HepG2 (cell line): Measurements from ENCODE around the gene OR10AD1. TPM values are rescaled to one million over a fixed set of nuclear protein-coding genes. Genes with fewer than 3 reads are reported as not detected.

Experiments used
- ATAC-seq: fragments of 200-7000 bp; cut with Tn5 transposase; 3 replicates; pipeline ENCODE4 v1.9.1; 2020; ENCODE audit warnings: mild to moderate bottlenecking, moderate library complexity
- BruUV-seq: library from RNA; stranded (reverse); fragments of 400-500 nt; replicated peaks from 2 replicates; lab custom pipeline; 2021; lab: Mats Ljungman, UMichigan
- CTCF ChIA-PET: fragments of 300-600 bp; formaldehyde crosslinking; extraction: SDS; loops from one replicate; lab custom pipeline; 2021; ENCODE audit warnings: low total read pairs, inconsistent platforms, low intra/inter-chr PET ratio; lab: Yijun Ruan, JAX
- POLR2A ChIA-PET: fragments of 350-600 bp; sonication (Branson Sonifier 250); formaldehyde crosslinking; loops from one replicate; lab custom pipeline; 2020; ENCODE audit warnings: antibody characterized with exemption, inconsistent platforms; lab: Yijun Ruan, JAX
- DNase-seq: peaks from one replicate; pipeline ENCODE4 v3.0.0-alpha.2; 2015; ENCODE audit warnings: low spot score
- FAIRE-seq: peaks from 3 replicates; lab custom pipeline; 2011; peaks lifted over from hg19 to GRCh38; lab: Jason Lieb, UNC
- H2AFZ ChIP-seq: one replicate; pipeline ENCODE4 v1.6.1; 2011; ENCODE audit warnings: low read length, inconsistent platforms
- H3K27ac ChIP-seq: fragments of 300-600 bp; 3 replicates; pipeline ENCODE4 v1.8.0; 2011; ENCODE audit warnings: mixed run types, mild to moderate bottlenecking, mixed read lengths, low read length, inconsistent platforms; ENCODE audit not compliant: insufficient read depth; ENCODE audit errors: extremely low read length
- H3K27me3 ChIP-seq, 2 experiments: fragments of 200-600 bp in 1 of 2; 2 replicates in 1 of 2; 3 replicates in 1 of 2; pipeline versions ENCODE4 v1.6.0 to v1.8.0; 2011; ENCODE audit warnings: low read length in 2 of 2, mild to moderate bottlenecking in 2 of 2, moderate library complexity in 2 of 2, inconsistent platforms in 1 of 2; ENCODE audit not compliant: insufficient read depth in 2 of 2, control insufficient read depth in 1 of 2
- H3K36me3 ChIP-seq, 2 experiments: fragments of 200-600 bp in 1 of 2; replicated peaks in 1 of 2; 2 replicates in 1 of 2; 3 replicates in 1 of 2; pipeline versions ENCODE4 v1.5.1 to v1.8.0; 2011; ENCODE audit warnings: low read length in 2 of 2, inconsistent platforms in 1 of 2; ENCODE audit not compliant: insufficient read depth in 2 of 2, control insufficient read depth in 1 of 2
- H3K4me1 ChIP-seq: 2 replicates; pipeline ENCODE4 v1.5.1; 2012; ENCODE audit warnings: low read length, inconsistent platforms; ENCODE audit not compliant: insufficient read depth
- H3K4me2 ChIP-seq: 2 replicates; pipeline ENCODE4 v1.6.0; 2011; ENCODE audit warnings: low read depth, low read length, inconsistent platforms
- H3K4me3 ChIP-seq, 3 experiments: fragments of 200-600 bp in 1 of 3; sonication (generic), shearing (Covaris generic) in 1 of 3; replicated peaks in 1 of 3; 2 replicates each; pipeline ENCODE4 v1.5.1; 2011 to 2016; ENCODE audit warnings: low read length in 3 of 3, inconsistent platforms in 2 of 3, low read depth in 2 of 3, mild to moderate bottlenecking in 2 of 3, control low read depth in 1 of 3, mixed read lengths in 1 of 3; ENCODE audit not compliant: insufficient read depth in 1 of 3
- H3K79me2 ChIP-seq: one replicate; pipeline ENCODE4 v1.6.1; 2011; ENCODE audit warnings: low read length, inconsistent platforms; ENCODE audit not compliant: insufficient read depth
- H3K9ac ChIP-seq: 2 replicates; pipeline ENCODE4 v1.6.0; 2011; ENCODE audit warnings: mild to moderate bottlenecking, low read depth, low read length, inconsistent platforms; ENCODE audit not compliant: insufficient read depth
- H3K9me3 ChIP-seq: 2 replicates; pipeline ENCODE4 v1.5.1; 2012; ENCODE audit warnings: mild to moderate bottlenecking, low read length
- H4K20me1 ChIP-seq: 2 replicates; pipeline ENCODE4 v1.6.0; 2011; ENCODE audit warnings: inconsistent platforms, mild to moderate bottlenecking, low read length, moderate library complexity; ENCODE audit not compliant: insufficient read depth
- CCDC6 ChIP-seq: sonication (generic); formaldehyde crosslinking; IDR thresholded peaks from 2 replicates; pipeline ENCODE4 v1.8.1; 2022; ENCODE audit warnings: mild to moderate bottlenecking, missing genetic modification reagents, moderate library complexity
- HBP1 ChIP-seq: IDR thresholded peaks from 2 replicates; pipeline ENCODE4 v1.6.1; 2016; ENCODE audit warnings: low read depth, control low read depth
- NFYB ChIP-seq: sonication (generic); formaldehyde crosslinking; IDR thresholded peaks from 2 replicates; pipeline ENCODE4 v1.4.0; 2020; ENCODE audit warnings: missing genetic modification reagents
- PRPF4 ChIP-seq: fragments of 200-400 bp; formaldehyde crosslinking; IDR thresholded peaks from 2 replicates; pipeline ENCODE4 v1.6.1; 2016; ENCODE audit warnings: low read length, low read depth; ENCODE audit not compliant: poor library complexity, severe bottlenecking
- SOX5 ChIP-seq: IDR thresholded peaks from 2 replicates; pipeline ENCODE4 v1.6.1; 2016; ENCODE audit warnings: borderline replicate concordance
- TAF15 ChIP-seq: fragments of 200-400 bp; formaldehyde crosslinking; IDR thresholded peaks from one replicate; pipeline ENCODE4 v1.6.1; 2018; ENCODE audit warnings: mild to moderate bottlenecking, low read depth, low read length; ENCODE audit not compliant: poor library complexity, severe bottlenecking
- ZNF740 ChIP-seq: sonication (generic); formaldehyde crosslinking; IDR thresholded peaks from 2 replicates; pipeline ENCODE4 v1.4.0; 2020; ENCODE audit warnings: missing genetic modification reagents
- ZNF749 ChIP-seq: sonication (generic); formaldehyde crosslinking; IDR thresholded peaks from 2 replicates; pipeline ENCODE4 v1.8.0; 2022; ENCODE audit warnings: mild to moderate bottlenecking, missing genetic modification reagents, moderate library complexity, borderline replicate concordance
- WGBS: methylation state at CpG from one replicate; pipeline ENCODE4 v1.1.6; 2017; ENCODE audit warnings: low lambda C conversion rate; 5-methylcytosine and 5-hydroxymethylcytosine counted together
- in situ Hi-C: cut with HindIII; loops from 2 replicates; pipeline ENCODE4 v1.10.0; 2017; ENCODE audit warnings: low pct_unique_long_range_greater_than_20kb; ENCODE audit not compliant: extremely low pct_ligation_motif_present
- intact Hi-C: fragments of 100-400 bp; cut with micrococcal nuclease; formaldehyde crosslinking; loops from one replicate; pipeline ENCODE4 v1.10.0; 2022; ENCODE audit not compliant: unreplicated experiment
- polyA plus RNA-seq, 8 experiments: library from polyadenylated mRNA; depleted of rRNA in 3 of 8; stranded (reverse) in 7 of 8; unstranded in 1 of 8; fragments of >200 nt; fragmentation: Illumina TruSeq in 4 of 8; extraction: Trizol in 4 of 8; gene quantifications; 2 replicates each; pipeline versions ENCODE4 v1.2.1 to v1.2.3, GENCODE V29; 2011 to 2016; ENCODE audit warnings: low read depth in 4 of 8, missing spikeins in 1 of 8, mixed read lengths in 1 of 8; ENCODE audit not compliant: insufficient read depth in 1 of 8
- total RNA-seq, 5 experiments: library from RNA; depleted of rRNA; stranded (reverse); fragments of >200 nt; fragmentation: Illumina TruSeq; extraction: Trizol; gene quantifications; 2 replicates each; pipeline ENCODE4 v1.2.3, GENCODE V29; 2016; ENCODE audit warnings: low read depth in 1 of 5
- TF ChIP-seq, protein P1 (sequence below): sonication (generic); formaldehyde crosslinking; IDR thresholded peaks from 2 replicates; pipeline ENCODE4 v1.4.0; 2020; ENCODE audit warnings: mild to moderate bottlenecking, low read depth, missing genetic modification reagents

The OR10AD1 gene
- total and polyA plus RNA-seq, 2 of the 13 experiments (the other 11 are each of a cell fraction or from before 2014, with no cell fraction given) = not detected

DNA sequence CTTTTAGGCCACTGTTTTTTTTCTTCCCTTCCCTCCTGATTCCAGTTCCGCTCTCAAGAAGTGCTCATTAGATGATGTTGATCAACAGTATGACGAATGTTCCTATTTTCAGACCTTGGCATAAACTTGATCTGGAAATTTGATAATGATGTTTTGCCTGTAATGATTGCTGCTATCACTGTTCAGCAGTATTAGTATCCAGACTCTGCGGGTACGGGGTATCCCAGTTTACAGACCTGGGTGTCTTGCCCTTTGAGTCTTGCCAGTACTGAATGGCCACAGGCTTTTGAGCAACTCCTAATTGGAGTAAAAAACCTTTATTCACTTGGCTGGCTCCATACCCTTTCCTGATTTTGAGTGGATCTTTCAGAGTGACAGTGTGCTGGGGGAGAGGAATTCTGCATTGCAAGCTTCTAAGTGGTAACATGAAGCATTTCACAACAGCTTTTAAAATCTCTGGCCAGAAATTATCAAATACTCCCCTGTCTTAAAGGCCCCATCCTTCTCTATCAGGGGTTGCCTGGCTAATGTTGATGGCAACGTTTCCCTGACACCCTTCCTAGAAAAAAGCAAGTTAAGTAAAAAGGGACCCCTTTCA, 39.8 kb downstream of the OR10AD1 start:
- ATAC-seq = no peak
- Histone ChIP-seq H3K27ac (no peak overlapping the region), H3K4me3 (no peak overlapping the region), H3K4me2 (no peak overlapping the region)
- CTCF ChIA-PET = interaction anchor here (1.3 kb wide), 1 partner anchor 263 kb away, joined by 6 read pairs; no protein-coding TSS in a partner anchor
- intact Hi-C loops = loop anchor here (10.0 kb wide), 1 partner anchor 218 kb away; no protein-coding TSS in a partner anchor
- FAIRE-seq = no peak
- DNase-seq = no peak
- TF ChIP-seq ZNF749 (no peak), TAF15 (no peak), SOX5 (CRISPR knock-in tag) (no peak), CCDC6 (CRISPR knock-in tag) (no peak), HBP1 (CRISPR knock-in tag) (no peak), ZNF740 (CRISPR knock-in tag) (no peak), NFYB (CRISPR knock-in tag) (no peak), PRPF4 (no peak)
- TF ChIP-seq, protein P1, sequence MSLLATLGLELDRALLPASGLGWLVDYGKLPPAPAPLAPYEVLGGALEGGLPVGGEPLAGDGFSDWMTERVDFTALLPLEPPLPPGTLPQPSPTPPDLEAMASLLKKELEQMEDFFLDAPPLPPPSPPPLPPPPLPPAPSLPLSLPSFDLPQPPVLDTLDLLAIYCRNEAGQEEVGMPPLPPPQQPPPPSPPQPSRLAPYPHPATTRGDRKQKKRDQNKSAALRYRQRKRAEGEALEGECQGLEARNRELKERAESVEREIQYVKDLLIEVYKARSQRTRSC (CRISPR knock-in tag) = no peak
- TF ChIP-seq, all 625 proteins: peak for 0
- no peak overlapping the region for H3K9ac ChIP-seq
- H3K27me3 ChIP-seq = no peaks in the 10 kb centered on the region
- no peaks in the 10 kb centered on the region for H3K79me2 ChIP-seq
- H4K20me1 ChIP-seq = no peaks in the 10 kb centered on the region
- H3K4me1 ChIP-seq = peaks cover 8% of the 10 kb centered on the region; the same call in 1 of the 2 replicates
- H2AFZ ChIP-seq = no peak overlapping the region
- no TSS peak for BruUV-seq
- no peaks in the 10 kb centered on the region for H3K9me3 ChIP-seq
- POLR2A ChIA-PET = no interaction called here
- in situ Hi-C loops = loop anchor here (10.0 kb wide), 3 partner anchors 78 to 258 kb away; partner anchors contain the start of gene VDR
- no peaks in the 10 kb centered on the region for H3K36me3 ChIP-seq
- WGBS = 24% methylated on average over 5 of the region's 5 CpGs
